Raji (cell line): ENCODE data around the gene CFLAR.

Source experiments
- POLR2A ChIP-seq: IDR thresholded peaks from 2 replicates; pipeline ENCODE4 v1.6.1; 2011; ENCODE audit warnings: low read depth, low read length, control low read depth; ENCODE audit not compliant: insufficient read depth

CFLAR gene

GRCh38 chr2:201136889-201137321 lies 20.9 kb downstream of the CFLAR start:
- TF ChIP-seq POLR2A, result no peak

- TF ChIP-seq POLR2A, result no peak
Measured at GRCh38 chr2:201137505-201138400, 21.8 kb downstream of the CFLAR start.

GRCh38 chr2:201138401-201138970 lies 22.5 kb downstream of the CFLAR start:
- no peak for TF ChIP-seq POLR2A

- no peak for TF ChIP-seq POLR2A
Measured at GRCh38 chr2:201139836-201140604, 24.1 kb downstream of the CFLAR start.

GRCh38 chr2:201144101-201145051 lies 28.4 kb downstream of the CFLAR start:
- TF ChIP-seq POLR2A, result no peak

GRCh38 chr2:201148434-201148990 lies 32.5 kb downstream of the CFLAR start:
- no peak for TF ChIP-seq POLR2A

- TF ChIP-seq POLR2A, result no peak
Measured at GRCh38 chr2:201149064-201149820, 33.3 kb downstream of the CFLAR start.

GRCh38 chr2:201150454-201151020 lies 34.6 kb downstream of the CFLAR start:
- no peak for TF ChIP-seq POLR2A

GRCh38 chr2:201151127-201151981 lies 35.4 kb downstream of the CFLAR start:
- no peak for TF ChIP-seq POLR2A

- TF ChIP-seq POLR2A, result no peak
Measured at GRCh38 chr2:201152517-201152916, 36.6 kb downstream of the CFLAR start.

- no peak for TF ChIP-seq POLR2A
Measured at GRCh38 chr2:201152999-201153815, 37.2 kb downstream of the CFLAR start.
